DND-41 (cell line): ENCODE data around the gene MYOM3.

Experiments
- EZH2 ChIP-seq: IDR thresholded peaks from 3 replicates; pipeline ENCODE4 v1.6.1; 2012; ENCODE audit warnings: borderline replicate concordance, low read depth, mild to moderate bottlenecking, moderate library complexity, low read length, inconsistent platforms; ENCODE audit not compliant: severe bottlenecking
- TF ChIP-seq, protein P1 (sequence below): IDR thresholded peaks from 2 replicates; pipeline ENCODE4 v1.5.1; 2012; ENCODE audit warnings: borderline replicate concordance, low read length, moderate library complexity, mild to moderate bottlenecking; ENCODE audit not compliant: poor library complexity, severe bottlenecking; ENCODE audit errors: extremely low read depth

DNA sequence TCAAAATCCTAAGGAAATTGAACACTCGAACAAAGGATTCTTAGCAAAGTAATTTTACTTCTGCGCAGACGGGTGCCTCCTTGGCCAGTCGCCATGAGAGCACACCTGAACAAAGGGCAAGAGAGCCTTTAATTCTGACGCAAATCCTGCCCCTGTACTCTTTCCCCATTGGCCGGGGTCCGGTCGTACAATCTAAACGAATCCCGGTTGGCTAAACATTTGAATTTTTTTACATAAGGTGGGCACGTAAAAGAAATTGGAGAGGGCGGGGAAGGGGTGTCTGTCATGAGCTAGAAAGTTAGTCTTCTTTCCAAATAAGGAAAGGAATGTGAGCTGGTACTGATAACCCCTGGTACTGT lies 39.2 kb upstream of the MYOM3 start:
- TF ChIP-seq, protein P1, sequence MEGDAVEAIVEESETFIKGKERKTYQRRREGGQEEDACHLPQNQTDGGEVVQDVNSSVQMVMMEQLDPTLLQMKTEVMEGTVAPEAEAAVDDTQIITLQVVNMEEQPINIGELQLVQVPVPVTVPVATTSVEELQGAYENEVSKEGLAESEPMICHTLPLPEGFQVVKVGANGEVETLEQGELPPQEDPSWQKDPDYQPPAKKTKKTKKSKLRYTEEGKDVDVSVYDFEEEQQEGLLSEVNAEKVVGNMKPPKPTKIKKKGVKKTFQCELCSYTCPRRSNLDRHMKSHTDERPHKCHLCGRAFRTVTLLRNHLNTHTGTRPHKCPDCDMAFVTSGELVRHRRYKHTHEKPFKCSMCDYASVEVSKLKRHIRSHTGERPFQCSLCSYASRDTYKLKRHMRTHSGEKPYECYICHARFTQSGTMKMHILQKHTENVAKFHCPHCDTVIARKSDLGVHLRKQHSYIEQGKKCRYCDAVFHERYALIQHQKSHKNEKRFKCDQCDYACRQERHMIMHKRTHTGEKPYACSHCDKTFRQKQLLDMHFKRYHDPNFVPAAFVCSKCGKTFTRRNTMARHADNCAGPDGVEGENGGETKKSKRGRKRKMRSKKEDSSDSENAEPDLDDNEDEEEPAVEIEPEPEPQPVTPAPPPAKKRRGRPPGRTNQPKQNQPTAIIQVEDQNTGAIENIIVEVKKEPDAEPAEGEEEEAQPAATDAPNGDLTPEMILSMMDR, result no peak
- no peak for TF ChIP-seq EZH2
